Breast epithelium (tissue), 4 donors: ENCODE data around the gene FTL. TPM values are rescaled to one million over a fixed set of nuclear protein-coding genes. Genes with fewer than 3 reads are reported as not detected.

Experiments used
- DNase-seq, 2 donors: peaks; one replicate each; pipeline ENCODE4 v3.0.0-alpha.2; 2019; ENCODE audit warnings: low spot score in 2 of 2
- H3K27ac ChIP-seq, 2 donors: fragments of 200-600 bp; sonication (generic) in 1 of 2; one replicate each; pipeline ENCODE4 v1.5.1; 2016 to 2019; ENCODE audit warnings: mild to moderate bottlenecking in 1 of 2
- H3K27me3 ChIP-seq, 2 donors: fragments of 200-600 bp; sonication (generic) in 1 of 2; one replicate each; pipeline versions ENCODE4 v1.5.1 to v1.6.0; 2017 to 2019; ENCODE audit warnings: control low read depth in 1 of 2, mild to moderate bottlenecking in 1 of 2
- H3K36me3 ChIP-seq: fragments of 200-600 bp; one replicate; pipeline ENCODE4 v1.5.1; 2019
- H3K4me1 ChIP-seq, 2 donors: fragments of 200-600 bp; sonication (generic); one replicate each; pipeline ENCODE4 v1.5.1; 2016 to 2019; ENCODE audit warnings: control low read depth in 1 of 2
- H3K4me3 ChIP-seq, 3 donors: fragments of 200-600 bp; sonication (generic); 1 replicate in 2 of 3; 2 replicates in 1 of 3; pipeline ENCODE4 v1.5.1; 2016 to 2019; ENCODE audit warnings: mild to moderate bottlenecking in 3 of 3, moderate library complexity in 2 of 3
- H3K9me3 ChIP-seq, 2 donors: fragments of 200-600 bp; sonication (generic) in 1 of 2; one replicate each; pipeline ENCODE4 v1.5.1; 2016 to 2019; ENCODE audit warnings: control low read depth in 1 of 2
- POLR2A ChIP-seq: fragments of 450-650 bp; IDR thresholded peaks from one replicate; pipeline ENCODE4 v1.6.1; 2016; ENCODE audit warnings: antibody characterized with exemption, mild to moderate bottlenecking, moderate library complexity
- POLR2AphosphoS5 ChIP-seq, 3 donors: sonication (generic); formaldehyde crosslinking; IDR thresholded peaks; one replicate each; pipeline ENCODE4 v1.6.1; 2017; ENCODE audit warnings: antibody characterized with exemption in 3 of 3
- intact Hi-C: fragments of 100-400 bp; cut with DNase I; formaldehyde crosslinking; loops from one replicate; pipeline ENCODE4 v1.15.1; 2023; ENCODE audit warnings: low total_unique reads
- total RNA-seq, 3 donors: library from RNA; depleted of rRNA; stranded (reverse); fragments of >200 nt; gene quantifications; one replicate each; pipeline ENCODE4 v1.1.0, GENCODE V29; 2016
- TF ChIP-seq, protein P1 (sequence below), 3 donors: fragments of 450-650 bp; IDR thresholded peaks; one replicate each; pipeline ENCODE4 v1.5.1; 2016 to 2017; ENCODE audit warnings: antibody characterized with exemption in 3 of 3, mild to moderate bottlenecking in 3 of 3, moderate library complexity in 3 of 3

FTL gene
- total RNA-seq, 3 donors from 2014 or later: 3,861 to 12,429 (median 4,028) TPM

DNA sequence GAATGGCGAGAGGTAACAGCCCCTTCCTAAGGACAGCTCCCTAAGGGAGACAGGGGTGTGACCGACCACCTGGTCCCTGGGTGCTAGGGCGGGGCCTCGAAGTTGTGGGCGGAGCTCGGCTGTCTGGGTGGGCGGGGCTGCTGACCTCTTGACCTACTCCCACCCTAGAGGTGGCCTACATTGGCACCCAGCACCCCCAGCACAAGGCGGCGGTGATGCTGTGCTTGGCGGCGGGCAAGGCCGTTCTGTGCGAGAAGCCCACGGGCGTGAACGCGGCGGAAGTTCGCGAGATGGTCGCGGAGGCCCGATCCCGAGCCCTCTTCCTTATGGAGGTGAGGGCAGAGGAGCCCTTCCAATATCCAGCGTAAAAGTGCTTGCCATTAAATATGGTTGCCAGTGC, 29.2 kb upstream of the FTL start:
- no peaks in the 10 kb centered on the region for H3K36me3 ChIP-seq
- peaks cover 3 to 5% of the 10 kb centered on the region in 2 donors for H3K9me3 ChIP-seq
- intact Hi-C loops: no loop called here
- H3K4me3 ChIP-seq: no peak overlapping the region
- H3K27me3 ChIP-seq: no peaks in the 10 kb centered on the region
- no peak for TF ChIP-seq POLR2A
- TF ChIP-seq, protein P1, sequence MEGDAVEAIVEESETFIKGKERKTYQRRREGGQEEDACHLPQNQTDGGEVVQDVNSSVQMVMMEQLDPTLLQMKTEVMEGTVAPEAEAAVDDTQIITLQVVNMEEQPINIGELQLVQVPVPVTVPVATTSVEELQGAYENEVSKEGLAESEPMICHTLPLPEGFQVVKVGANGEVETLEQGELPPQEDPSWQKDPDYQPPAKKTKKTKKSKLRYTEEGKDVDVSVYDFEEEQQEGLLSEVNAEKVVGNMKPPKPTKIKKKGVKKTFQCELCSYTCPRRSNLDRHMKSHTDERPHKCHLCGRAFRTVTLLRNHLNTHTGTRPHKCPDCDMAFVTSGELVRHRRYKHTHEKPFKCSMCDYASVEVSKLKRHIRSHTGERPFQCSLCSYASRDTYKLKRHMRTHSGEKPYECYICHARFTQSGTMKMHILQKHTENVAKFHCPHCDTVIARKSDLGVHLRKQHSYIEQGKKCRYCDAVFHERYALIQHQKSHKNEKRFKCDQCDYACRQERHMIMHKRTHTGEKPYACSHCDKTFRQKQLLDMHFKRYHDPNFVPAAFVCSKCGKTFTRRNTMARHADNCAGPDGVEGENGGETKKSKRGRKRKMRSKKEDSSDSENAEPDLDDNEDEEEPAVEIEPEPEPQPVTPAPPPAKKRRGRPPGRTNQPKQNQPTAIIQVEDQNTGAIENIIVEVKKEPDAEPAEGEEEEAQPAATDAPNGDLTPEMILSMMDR (IDR thresholded peaks at IDR 0.05): no peak
- TF ChIP-seq POLR2AphosphoS5 (IDR thresholded peaks at IDR 0.05): no peak
- no peaks in the 10 kb centered on the region for H3K4me1 ChIP-seq
- no peak for DNase-seq
- no peak overlapping the region for H3K27ac ChIP-seq

DNA sequence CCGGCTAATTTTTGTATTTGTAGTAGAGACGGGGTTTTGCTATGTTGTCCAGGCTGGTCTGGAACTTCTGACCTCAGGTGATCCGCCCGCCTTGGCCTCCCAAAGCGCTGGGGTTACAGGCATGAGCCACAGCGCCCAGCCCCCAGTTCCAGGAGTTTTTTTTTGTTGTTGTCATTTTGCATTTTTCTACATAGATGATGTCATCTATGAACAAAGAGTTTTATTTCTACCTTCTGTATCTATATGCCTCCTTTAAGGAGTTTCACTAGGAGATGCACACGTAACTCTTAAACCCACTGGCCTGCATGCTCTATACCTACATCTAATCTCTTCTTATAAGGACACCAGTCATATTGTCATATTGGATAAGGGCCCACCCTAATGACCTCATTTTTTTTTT, 26.9 kb upstream of the FTL start:
- no peaks in the 10 kb centered on the region for H3K36me3 ChIP-seq
- no peak overlapping the region for H3K4me3 ChIP-seq
- no peaks in the 10 kb centered on the region for H3K4me1 ChIP-seq
- TF ChIP-seq, protein P1 (IDR thresholded peaks at IDR 0.05): no peak
- TF ChIP-seq POLR2AphosphoS5 (IDR thresholded peaks at IDR 0.05): no peak
- no peak for TF ChIP-seq POLR2A
- no peaks in the 10 kb centered on the region for H3K27me3 ChIP-seq
- DNase-seq: no peak
- no peak overlapping the region for H3K27ac ChIP-seq
- intact Hi-C loops: no loop called here
- H3K9me3 ChIP-seq: peaks cover 6 to 7% of the 10 kb centered on the region in 2 donors

DNA sequence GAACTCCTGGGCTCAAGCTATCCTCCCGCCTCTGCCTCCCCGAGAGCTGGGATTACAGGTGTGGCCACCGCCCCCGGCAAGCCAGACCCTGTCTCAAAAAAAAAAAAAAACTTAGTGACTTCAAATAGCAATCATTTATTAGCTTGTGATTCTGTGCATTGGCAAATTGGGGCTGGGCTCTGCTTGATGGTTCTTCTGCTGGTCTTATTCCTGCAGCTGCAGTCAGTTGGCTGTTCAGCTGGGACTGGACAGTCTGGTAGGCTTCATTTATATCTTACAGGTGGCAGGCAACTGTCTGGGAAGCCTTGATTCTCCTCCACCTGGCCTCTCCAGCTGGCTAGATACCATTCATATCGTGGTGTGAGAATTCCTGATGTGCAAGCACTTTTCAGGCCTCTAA, 24.2 kb upstream of the FTL start:
- no peak for TF ChIP-seq POLR2A
- TF ChIP-seq, protein P1 (IDR thresholded peaks at IDR 0.05): no peak
- no peak for TF ChIP-seq POLR2AphosphoS5 (IDR thresholded peaks at IDR 0.05)
- Histone ChIP-seq H3K27ac (no peak overlapping the region), H3K36me3 (no peaks in the 10 kb centered on the region), H3K4me3 (no peak overlapping the region), H3K4me1 (no peaks in the 10 kb centered on the region), H3K27me3 (no peaks in the 10 kb centered on the region), H3K9me3 (peaks cover 6 to 7% of the 10 kb centered on the region in 2 donors)
- no peak for DNase-seq
- intact Hi-C loops: no loop called here

DNA sequence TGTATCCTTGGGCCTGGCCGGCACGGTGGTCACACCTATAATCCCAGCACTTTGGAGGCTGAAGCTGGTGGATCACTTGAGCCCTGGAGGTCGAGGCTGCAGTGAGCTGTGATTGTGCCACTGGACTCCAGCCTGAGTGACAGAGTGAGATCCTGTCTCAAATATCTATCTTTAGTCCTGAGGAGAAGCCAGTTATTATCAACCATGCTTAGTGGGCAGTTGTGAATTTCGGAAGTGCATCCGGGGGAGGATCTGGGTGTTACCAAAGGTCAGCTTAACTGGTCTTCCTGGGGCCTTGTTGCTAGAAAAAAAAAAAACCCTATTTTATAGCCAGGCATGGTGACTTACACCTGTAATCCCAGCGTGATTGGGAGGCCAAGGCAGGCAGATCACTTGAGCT, 22.0 kb upstream of the FTL start:
- TF ChIP-seq POLR2AphosphoS5 (IDR thresholded peaks at IDR 0.05): no peak
- TF ChIP-seq, protein P1 (IDR thresholded peaks at IDR 0.05): no peak
- no peak for TF ChIP-seq POLR2A
- H3K9me3 ChIP-seq: peaks cover 6 to 10% of the 10 kb centered on the region in 2 donors
- no peak overlapping the region for H3K4me3 ChIP-seq
- intact Hi-C loops: no loop called here
- H3K4me1 ChIP-seq: no peaks in the 10 kb centered on the region
- DNase-seq: no peak
- H3K36me3 ChIP-seq: no peaks in the 10 kb centered on the region
- H3K27ac ChIP-seq: no peak overlapping the region
- no peaks in the 10 kb centered on the region for H3K27me3 ChIP-seq

GRCh38 chr19:48945415-48945814, 19.7 kb upstream of the FTL start:
- Histone ChIP-seq H3K4me1 (no peaks in the 10 kb centered on the region), H3K9me3 (peaks cover 6 to 10% of the 10 kb centered on the region in 2 donors), H3K27ac (no peak overlapping the region), H3K36me3 (no peaks in the 10 kb centered on the region), H3K4me3 (no peak overlapping the region), H3K27me3 (no peaks in the 10 kb centered on the region)
- DNase-seq: no peak
- no peak for TF ChIP-seq POLR2A
- TF ChIP-seq, protein P1 (IDR thresholded peaks at IDR 0.05): no peak
- TF ChIP-seq POLR2AphosphoS5 (IDR thresholded peaks at IDR 0.05): no peak
- intact Hi-C loops: no loop called here
